Putamen (tissue), 1 donor: ENCODE results near the gene EIF2D.

Experiments used
- DNase-seq: peaks from one replicate; pipeline ENCODE4 v3.0.0-alpha.2; 2016; ENCODE audit warnings: low spot score

The EIF2D gene

DNA sequence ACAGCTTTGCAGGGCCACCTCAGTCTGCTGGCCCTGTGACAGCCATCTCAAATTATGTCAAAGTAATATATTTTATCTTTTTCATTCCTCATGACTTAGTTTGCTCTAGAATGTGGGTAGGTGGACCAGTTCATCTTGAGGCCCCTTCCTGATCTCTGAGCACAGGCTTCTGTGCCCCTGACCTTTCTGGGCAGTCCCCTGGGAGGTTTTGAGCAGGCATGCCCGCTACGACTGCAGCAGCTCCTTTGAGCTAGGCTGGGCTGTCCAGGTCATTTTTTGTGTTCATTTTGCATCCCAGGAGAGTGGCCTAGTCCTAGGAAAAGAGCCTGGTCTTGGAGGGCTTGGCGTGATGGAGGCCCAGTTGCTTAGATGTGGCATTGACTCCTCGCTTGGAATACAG is 42.7 kb downstream of the EIF2D start:
- no peak for DNase-seq

DNA sequence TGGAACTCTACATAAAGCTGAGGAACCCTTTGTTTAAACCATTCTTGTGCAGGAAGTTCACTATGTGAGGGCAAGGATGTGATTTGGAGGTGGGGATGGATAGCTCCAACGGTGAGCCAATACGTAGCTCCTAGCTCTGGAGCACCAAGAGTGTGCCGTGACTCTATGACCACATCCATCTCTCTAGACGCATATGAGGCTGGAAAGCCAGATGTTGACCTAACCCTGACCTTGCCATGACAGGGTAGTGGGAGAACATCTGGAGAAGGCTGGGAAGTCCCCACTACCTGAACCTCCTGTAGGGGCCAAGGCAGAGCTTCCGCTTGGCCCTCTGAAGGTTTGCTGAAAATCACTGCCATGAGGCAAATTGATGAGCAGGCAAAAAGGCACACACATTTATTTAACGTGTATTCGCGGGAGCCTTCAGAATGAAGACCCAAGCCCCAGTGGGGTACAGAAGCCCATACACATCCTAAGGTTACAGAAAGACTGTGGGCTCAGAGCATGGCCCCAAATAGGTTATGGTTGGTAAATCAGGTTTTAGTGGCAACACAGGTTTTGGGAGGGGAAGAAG is 43.4 kb downstream of the EIF2D start:
- DNase-seq: no peak

DNA sequence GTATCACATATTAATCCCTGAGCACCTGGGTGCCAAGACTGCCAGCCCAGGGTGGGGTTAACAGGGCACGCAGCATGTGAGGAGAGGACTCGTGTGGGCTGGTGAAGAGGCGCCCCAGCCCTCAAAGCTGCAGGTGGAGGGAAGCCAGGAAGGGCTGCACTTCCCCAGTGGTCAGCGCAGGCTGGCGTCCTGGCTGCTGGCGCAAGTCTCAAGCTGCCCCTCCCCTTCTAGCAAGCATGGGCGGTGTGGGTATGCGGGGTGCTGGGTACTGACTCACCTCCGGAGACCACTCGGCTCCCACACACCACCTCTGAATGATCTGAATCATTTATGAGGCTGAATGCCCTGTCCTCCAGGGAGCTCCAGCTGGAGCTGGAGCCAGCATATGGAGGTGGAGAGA is 44.0 kb downstream of the EIF2D start:
- DNase-seq: no peak

DNA sequence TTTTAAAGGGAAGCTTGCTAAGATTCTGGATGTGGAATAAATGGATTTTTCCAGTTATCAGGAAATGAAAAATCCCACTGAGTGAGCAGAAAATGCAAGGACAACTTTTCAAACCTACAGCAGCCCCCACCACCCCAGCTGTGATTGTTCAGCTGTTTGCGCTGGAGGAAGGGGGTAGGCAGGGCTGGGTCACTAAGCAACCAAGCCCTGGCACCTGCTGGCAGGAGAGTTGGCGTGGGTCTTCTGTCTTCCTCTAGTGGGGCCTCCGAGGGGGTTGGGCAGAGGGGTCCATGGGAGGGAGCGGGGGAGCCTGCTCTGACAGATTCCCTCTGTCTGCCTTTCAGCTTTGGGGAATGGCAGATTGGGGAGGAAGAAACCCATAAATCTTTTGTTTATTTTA is 45.3 kb downstream of the EIF2D start:
- DNase-seq: no peak

DNA sequence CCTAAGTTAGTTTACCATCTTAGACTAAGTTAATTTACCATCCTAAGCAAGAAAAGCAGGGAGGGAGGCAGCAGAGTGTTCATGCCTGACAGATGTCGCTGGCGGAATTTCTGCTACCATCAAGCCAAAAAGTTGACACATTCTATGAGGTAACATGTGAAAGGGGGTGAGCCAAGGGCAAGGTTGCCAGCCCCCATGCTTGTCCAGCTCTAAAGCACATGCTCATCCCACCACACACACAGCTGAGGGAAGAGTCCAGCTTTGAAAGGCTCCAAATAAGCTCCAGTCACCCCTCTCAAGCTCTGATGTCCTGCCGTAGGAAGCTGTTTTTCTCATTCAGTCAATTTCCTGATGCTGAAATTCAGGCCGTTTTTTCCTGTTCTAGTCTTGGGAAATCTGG is 46.3 kb downstream of the EIF2D start:
- no peak for DNase-seq

DNA sequence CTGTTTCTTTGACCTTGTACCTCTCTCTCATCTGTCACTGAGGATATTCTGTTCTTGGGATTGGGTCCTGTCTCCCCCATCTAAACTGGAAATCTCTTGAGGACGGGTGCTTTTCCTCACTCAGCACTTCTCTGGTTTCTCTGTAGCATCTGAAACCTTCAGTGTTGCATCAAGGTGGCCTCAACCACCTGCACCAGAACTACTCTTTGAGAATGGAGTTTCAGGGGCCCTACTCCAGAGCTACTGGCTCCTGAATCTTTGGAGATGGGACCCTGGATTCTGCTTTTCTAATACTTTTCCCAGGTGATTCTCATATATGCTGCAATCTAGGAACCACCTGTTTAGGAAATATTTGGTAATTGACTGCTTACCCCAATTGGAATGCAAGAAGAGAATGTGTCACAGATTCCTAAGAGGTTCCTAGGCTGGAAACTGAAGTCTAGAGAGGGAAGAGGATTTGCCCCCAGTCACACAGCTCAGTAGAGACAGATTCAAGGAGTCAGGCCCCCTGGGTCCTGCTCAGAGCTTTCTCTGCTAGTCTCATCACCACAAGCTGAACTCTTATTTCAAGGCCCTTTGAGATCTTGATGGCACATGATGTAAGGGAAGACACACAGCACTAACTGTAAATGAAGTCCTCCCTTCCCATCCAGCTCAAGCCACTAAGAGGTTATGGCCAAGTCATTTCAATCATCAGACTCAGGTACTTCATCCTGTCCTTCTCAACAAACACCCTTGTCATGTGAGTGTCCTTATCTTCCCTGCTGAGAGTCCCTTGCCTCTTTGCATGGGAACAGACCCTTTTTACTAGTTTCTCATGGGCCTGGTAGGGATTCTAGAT is 48.7 kb downstream of the EIF2D start:
- DNase-seq: no peak

DNA sequence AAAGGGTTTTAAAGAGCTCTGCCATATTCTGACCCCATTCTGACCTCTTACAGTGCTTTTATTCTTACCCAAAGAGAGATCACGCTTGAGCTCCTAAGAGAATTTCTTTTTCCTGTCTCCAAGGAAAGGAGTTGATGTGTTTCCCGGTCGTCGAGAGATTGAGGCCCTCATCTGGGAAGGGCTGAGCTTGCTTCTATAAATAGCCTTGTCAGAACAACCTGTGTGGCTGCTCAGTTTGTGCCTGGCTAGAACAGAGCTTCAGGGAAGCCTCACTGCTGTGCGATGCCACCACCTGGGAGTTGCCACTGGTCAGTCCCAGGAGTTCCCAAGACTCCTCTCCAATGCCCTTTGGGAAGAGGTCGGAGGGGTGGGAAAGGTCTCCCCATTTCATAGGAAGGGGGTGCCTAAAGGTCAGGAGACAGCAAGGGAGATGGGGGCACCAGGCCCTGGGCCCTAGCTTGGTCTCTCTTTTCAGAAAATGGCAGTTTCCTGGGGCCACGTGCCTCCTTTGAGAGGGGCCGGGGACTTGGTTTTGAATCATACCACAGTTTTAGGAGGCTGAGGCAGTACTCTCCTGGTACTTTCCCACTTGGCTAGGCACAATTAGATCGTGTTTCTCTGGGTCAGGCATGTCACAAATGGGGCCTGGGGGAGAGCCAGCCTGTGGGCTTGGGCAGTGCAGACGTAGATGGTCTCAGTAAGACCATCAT is 52.1 kb downstream of the EIF2D start:
- no peak for DNase-seq

DNA sequence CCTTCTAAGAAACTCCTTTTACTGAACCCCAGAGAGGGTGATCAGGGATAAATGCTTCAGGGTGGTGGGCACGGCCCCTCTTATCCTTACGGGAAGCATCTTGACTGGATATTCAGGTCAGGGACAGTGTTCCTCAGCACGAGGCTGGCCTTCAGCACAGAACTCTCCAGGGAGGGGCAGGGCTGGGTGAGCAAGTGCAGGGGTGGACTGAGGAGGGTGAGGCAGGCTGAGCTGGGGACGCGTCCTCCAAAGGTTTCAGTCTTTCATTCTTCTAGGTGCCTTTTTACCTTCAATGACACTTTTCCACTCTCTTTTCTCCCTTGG is 52.6 kb downstream of the EIF2D start:
- DNase-seq: no peak

DNA sequence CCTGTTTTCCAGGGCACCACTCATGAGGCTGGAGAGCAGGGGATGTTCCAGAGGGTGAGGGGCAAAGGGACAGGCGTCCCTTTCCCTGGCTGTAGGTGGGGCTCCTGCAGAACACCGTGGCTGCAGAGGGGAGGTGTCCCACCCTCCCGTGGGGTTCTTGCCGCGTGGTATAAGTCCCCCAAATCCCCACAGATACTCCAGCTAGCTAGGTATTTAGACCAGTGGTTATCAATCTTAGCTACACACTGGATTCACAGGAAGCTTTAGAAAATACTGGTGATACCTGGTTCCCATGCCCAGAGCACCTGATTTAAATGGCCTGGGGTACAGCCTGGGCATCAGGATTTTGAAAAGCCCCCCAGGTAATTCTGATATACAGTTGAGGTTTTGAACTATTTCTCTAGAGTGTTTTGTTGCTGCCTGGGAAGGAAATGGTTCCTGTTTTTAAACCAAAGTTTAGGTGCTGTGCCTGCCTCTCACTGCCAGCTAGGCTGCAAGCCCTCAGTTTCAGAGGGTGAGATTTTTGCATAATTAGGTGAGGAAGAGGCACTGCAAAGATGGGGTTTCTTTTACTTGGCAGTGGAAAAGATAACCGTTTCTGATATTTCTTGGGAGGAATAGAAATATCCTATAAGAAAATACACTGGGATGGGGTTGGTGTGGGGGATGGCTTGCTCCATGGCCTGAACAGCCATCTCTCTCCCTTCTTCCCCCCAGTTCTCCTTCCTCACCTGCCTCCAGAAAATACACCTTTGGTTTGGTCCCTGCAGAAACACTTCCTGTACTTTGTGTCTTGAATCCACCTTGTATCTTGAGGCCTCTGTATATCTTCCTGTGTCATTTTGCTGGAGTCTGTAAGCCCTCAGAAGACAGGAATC is 53.2 kb downstream of the EIF2D start:
- no peak for DNase-seq

DNA sequence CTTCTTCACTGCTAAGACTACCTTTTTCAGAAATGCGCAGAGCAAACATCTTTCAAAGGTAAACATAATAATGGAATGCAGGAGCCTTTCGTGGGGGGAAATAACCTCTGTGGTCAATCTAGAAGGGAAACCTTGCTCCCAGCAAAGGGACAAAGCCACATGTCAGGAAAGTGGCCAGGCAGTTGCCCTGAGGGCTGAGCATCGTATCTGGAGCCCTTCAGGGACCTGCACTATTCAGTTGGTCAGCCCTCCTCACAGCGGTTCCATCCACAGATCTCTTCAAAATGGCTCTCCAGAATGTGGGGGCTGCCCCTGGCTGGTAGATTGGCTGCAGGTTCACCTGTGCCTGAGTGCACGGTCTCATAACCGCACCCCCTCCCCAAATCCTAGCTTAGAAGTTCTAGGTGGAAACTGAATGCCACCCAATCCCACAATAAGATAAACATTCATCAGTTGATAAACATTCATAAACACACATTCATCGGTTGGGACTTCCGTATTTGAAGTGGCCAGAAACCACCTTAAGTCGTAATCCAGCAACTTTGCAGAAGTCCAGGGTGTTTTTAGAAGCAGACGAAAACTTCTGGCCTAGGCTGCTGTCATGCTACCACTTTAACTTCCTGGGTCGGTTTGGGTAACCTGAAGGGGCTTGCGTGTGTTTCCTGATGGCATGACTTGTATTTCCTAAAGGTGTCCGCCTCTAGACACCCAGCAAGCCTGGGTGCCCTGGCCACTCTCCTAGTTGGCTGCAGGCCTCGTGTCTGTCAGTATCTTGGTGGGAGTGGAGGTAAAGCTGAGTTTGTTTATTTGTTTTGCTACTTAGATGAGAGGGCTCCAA is 54.4 kb downstream of the EIF2D start:
- DNase-seq: no peak

DNA sequence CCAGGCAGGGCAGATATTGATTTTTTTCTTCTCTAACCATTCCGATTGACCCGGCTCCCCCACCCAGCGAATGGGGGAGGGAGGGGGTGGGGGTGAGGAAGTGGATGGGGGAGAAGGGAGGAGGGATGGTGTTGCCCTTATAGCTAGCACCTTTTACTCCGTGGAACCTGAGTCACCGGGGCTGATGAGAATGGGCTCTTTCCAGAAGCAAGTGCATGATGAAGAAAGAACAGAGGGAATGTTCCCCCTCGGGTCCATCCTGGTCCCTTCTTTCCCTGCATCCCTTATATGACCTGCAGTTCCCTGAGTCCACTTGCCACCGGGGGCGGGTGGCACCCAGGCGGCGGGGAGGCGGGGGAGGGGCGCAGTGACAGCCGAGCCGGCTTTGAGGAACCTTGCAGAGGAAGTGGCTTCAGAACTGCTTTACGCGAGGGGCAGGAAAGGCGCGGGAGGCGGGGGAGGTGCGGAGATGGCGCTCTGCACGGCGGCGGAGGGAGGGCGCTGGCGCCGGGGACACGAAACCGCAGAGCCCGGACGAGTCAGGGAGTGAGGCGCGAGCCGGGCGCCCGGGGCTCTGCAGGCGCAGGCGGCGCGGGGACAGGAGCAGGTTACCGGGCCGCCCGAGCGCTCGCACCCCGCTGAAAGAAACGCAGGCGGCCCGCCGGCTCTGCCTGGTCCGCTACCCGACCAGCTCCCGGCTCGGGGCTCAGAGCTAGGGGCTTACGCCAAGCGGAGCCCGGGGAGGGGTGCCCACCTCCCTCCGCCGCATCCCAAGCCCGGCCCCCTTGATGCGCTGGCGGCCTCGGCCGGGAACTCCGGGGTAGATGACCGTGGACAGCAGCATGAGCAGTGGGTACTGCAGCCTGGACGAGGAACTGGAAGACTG is 55.3 kb downstream of the EIF2D start:
- peak; percentile 34 for DNase-seq

DNA sequence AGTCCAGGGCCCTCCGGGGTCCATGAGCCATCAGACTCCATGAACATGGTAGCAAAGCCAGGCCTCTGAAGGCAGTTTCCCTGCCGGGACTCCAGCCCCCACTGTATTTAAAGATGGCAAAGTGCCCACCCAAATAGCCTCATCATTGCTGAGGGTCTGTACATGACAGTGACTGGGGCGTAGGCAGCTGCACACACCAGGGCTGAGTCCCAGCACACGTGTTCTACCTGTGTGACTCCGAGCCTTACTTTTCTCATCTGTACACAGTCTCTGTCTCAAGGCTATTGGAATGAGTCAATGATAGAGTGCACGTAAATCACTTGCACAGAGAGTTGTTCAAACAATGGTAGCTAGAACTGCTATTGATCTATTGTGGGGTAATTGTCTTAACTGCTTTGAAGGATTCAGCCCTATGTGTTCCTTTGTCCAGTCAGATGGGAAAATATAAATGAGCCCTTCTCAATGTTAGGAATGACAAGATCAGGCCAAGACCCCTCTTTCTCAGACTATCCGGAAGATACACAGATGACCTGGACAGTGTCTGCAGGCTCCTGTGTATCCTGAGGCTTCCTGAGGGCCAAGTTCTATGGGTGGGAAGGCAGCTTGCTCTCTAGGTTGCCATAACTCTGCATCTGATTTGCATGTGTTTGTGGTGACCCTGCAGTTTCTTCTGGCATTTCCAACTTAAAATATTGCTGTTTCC is 56.1 kb downstream of the EIF2D start:
- no peak for DNase-seq

DNA sequence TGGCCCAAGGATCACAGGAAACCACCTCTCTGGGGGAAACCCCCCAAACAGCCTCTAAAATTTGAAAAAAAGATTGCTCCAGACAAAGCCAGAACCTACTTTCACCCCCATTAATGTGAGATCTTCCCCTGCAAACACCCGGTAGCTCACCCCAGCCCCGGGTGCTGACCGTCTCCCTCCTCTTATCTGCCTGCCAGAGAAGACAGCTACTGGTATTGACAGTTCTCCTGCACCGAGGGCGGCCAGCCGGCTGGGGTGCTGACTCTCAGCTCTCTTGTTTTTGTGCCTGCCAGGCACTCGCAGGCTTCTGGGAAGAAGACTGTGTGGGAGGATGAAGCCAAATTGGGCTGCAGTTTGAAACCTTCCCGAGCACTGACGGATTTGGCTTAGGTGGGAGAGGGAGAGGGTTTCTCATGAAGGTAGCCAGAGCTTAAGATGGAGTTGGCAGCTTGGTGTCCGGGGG is 56.8 kb downstream of the EIF2D start:
- DNase-seq: peak; percentile 52

DNA sequence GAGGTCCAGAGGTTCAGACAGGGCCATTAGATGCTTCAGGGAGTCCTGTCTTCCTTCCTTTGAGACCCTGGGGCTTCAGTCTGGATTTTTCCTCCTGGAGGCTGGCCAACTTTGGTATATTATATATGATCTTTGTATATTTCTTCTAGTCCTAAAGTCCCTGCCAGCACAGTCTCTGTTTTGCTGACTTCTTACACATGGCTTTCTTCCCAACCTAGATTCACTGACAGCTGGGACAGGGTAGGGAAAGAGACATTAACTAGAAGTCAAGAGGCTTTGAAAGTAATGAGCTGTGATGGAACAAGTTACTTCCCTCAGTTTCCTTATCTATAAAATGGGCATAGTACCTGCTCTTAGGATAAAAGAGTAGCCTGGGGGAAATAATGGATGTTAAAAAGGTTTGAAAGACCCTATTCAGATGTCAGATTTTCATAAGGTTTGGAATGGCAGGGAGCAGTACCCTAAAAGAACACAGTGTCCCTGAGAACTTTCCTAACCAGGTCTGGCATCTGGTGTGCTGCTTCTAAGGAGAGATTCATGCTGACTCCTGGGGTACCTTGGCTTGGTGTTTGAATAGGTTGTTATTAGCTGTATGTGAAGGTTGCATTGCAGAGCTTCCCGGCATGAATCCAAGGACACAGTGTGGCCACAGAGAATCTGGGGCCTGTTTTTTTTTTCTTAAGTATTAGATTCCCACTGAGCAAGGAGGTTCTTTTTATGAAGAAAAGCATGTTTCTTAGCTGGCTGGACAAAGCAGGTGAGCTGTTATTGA is 57.4 kb downstream of the EIF2D start:
- no peak for DNase-seq

DNA sequence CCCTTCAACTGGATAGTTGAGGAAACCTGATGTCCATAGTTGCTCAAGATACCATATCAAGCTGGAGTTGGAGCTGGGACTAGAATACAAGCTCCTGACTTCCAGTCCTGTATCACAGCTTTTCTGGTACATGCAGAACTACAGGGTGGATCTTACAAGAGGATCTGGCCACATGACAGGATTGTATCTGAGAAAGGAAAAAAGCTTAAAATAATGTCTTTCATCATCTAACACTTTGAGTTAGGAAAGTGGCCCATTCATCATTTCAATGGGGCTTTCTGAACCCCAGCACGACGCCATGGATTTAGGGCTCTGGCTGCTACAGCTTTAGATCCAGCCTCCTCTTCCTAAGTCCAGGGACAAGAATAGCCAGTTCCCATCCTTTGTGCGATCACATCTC is 58.1 kb downstream of the EIF2D start:
- DNase-seq: no peak

DNA sequence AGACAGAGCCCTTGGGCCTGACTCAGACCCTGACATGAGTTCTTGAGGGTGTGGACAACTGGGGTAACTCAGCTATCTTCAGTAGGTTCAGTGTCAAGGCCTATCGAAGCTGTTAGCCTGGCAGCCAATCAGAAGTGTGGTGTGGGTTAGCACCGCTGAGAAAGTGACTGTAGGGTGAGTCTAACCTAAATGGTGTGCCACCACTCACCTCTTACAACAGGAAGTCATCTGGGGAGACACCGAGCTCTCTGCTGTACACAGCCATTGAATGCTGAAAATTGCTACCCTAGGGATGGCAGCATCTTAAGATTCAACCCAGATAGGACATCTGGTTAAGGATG is 60.3 kb downstream of the EIF2D start:
- no peak for DNase-seq

DNA sequence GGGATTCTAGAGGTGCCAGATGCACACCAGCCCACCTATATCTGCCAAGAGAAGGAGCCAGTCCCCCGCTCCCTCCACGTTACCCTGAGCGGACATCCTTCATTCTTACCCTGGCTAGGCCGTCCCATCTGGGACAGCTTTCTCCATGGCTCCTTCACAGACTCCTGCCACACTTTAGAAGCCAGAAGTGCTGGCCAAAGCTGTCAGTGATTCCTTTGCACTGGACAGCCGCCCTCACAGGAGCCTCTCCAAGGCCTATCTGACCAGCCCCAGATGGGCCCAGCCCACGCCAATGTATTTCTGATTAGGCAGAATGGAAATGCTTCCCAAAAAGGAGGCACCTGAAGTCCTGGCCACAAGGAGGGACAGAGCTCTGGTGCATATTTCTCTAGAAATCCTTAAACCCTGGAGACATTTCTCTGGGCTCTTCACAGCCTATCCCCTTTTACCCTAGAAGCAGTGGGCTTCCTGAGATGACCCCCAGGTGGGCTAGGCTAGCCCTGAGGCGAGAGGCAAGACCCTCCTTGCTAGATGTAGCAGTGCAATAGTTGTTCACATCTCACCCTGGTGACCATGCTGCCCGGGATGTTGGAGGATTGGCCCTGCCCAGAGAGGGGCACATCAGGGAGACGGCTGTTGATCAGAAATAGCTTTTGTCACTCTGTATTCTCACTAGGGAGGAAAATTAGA is 60.8 kb downstream of the EIF2D start:
- no peak for DNase-seq

DNA sequence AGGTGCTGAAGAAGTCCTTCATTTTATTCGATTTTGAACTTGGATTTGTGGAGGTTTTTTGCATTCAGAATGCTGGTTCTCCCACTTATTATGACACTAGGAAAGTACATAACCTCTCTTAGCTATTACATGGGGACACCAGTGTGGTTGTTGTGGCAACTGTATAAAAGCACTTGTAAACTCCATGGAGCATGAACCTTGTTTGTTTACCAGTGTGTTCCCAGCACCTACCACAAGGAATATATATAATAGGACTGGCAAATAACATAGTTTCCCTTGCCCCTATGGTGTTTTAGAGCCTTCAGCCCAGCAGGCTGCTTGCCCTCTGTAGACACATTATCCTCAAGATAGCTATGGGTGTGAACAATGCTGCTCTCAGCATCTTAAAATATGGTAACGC is 61.8 kb downstream of the EIF2D start:
- DNase-seq: no peak
